B cell (primary cell): ENCODE data around the gene PROCR. TPM values are rescaled to one million over a fixed set of nuclear protein-coding genes. Genes with fewer than 3 reads are reported as not detected.
"Not testable (repeated sequence)": the region's sequence is repeated elsewhere in the genome, so short reads cannot be mapped to it uniquely, and the experiment has no call there.

Experiments used
- ATAC-seq: fragments of 200-7000 bp; cut with Tn5 transposase; one replicate; pipeline ENCODE4 v1.10.0; 2021; ENCODE audit warnings: low read depth, mild to moderate bottlenecking, moderate number of reproducible peaks, moderate library complexity
- CTCF ChIA-PET: fragments of 350-600 bp; sonication (Branson Sonifier 250); formaldehyde crosslinking; loops from one replicate; lab custom pipeline; 2021; ENCODE audit warnings: antibody characterized with exemption, inconsistent platforms; lab: Charles Lee
- POLR2A ChIA-PET: fragments of 350-600 bp; sonication (Branson Sonifier 250); formaldehyde crosslinking; loops from one replicate; lab custom pipeline; 2021; ENCODE audit warnings: antibody characterized with exemption; lab: Charles Lee
- DNase-seq: peaks from one replicate; pipeline ENCODE4 v3.0.0; 2013
- H2AFZ ChIP-seq: 2 replicates; pipeline ENCODE4 v1.6.1; 2012; ENCODE audit warnings: mild to moderate bottlenecking, low read depth, low read length; ENCODE audit not compliant: insufficient read depth, poor library complexity, severe bottlenecking
- H3K27ac ChIP-seq, 2 donors: 1 replicate in 1 of 2; 2 replicates in 1 of 2; pipeline ENCODE4 v1.5.1; 2012 to 2013; ENCODE audit warnings: low read length in 2 of 2, mild to moderate bottlenecking in 2 of 2, moderate library complexity in 1 of 2
- H3K27me3 ChIP-seq, 4 experiments: fragments of 200-600 bp in 1 of 4; sonication (generic) in 1 of 4; replicated peaks in 1 of 4; 1 replicate in 2 of 4; 2 replicates in 2 of 4; pipeline versions ENCODE4 v1.6.1 to v1.7.0; 2013 to 2016; ENCODE audit warnings: low read length in 3 of 4, mild to moderate bottlenecking in 2 of 4, mixed read lengths in 1 of 4, moderate library complexity in 1 of 4; ENCODE audit not compliant: insufficient read depth in 4 of 4, control insufficient read depth in 3 of 4; ENCODE audit errors: control extremely low read depth in 1 of 4
- H3K36me3 ChIP-seq, 2 experiments: replicated peaks in 1 of 2; 1 replicate in 1 of 2; 2 replicates in 1 of 2; pipeline versions ENCODE4 v1.6.1 to v1.7.1; 2013; ENCODE audit warnings: low read length in 1 of 2; ENCODE audit not compliant: insufficient read depth in 2 of 2, control insufficient read depth in 1 of 2; ENCODE audit errors: control extremely low read depth in 1 of 2, extremely low read depth in 1 of 2
- H3K4me1 ChIP-seq, 2 donors: fragments of 200-600 bp in 1 of 2; sonication (generic) in 1 of 2; 1 replicate in 1 of 2; 2 replicates in 1 of 2; pipeline versions ENCODE4 v1.5.1 to v1.6.1; 2013 to 2017; ENCODE audit warnings: low read length in 2 of 2; ENCODE audit not compliant: control insufficient read depth in 2 of 2, insufficient read depth in 2 of 2
- H3K4me2 ChIP-seq: replicated peaks from 2 replicates; pipeline ENCODE3; 2012; ENCODE audit warnings: mild to moderate bottlenecking, low read depth, low read length; ENCODE audit not compliant: poor library complexity, severe bottlenecking
- H3K4me3 ChIP-seq, 5 experiments: fragments of 200-600 bp in 1 of 5; sonication (generic) in 1 of 5; 1 replicate in 3 of 5; 2 replicates in 2 of 5; pipeline versions ENCODE4 v1.5.1 to v1.7.0; 2011 to 2016; ENCODE audit warnings: low read length in 4 of 5, mild to moderate bottlenecking in 4 of 5, low read depth in 2 of 5, control low read depth in 1 of 5, moderate library complexity in 1 of 5; ENCODE audit not compliant: insufficient read depth in 1 of 5; ENCODE audit errors: control extremely low read depth in 1 of 5, extremely low read depth in 1 of 5
- H3K79me2 ChIP-seq: fragments of 200-600 bp; sonication (generic); one replicate; pipeline ENCODE4 v1.6.0; 2016; ENCODE audit warnings: low read length; ENCODE audit not compliant: control insufficient read depth, insufficient read depth
- H3K9ac ChIP-seq: fragments of 200-600 bp; sonication (generic); 2 replicates; pipeline ENCODE4 v1.6.1; 2017; ENCODE audit warnings: mild to moderate bottlenecking, low read length, moderate library complexity
- H3K9me3 ChIP-seq, 3 donors: one replicate each; pipeline versions ENCODE4 v1.6.1 to v1.7.1; 2013; ENCODE audit warnings: low read length in 2 of 3; ENCODE audit not compliant: control insufficient read depth in 2 of 3, insufficient read depth in 1 of 3; ENCODE audit errors: control extremely low read depth in 1 of 3
- H4K20me1 ChIP-seq: 2 replicates; pipeline ENCODE4 v1.6.0; 2012; ENCODE audit warnings: mild to moderate bottlenecking, low read length; ENCODE audit not compliant: insufficient read depth, control insufficient read depth, poor library complexity, severe bottlenecking
- H3K27ac Mint-ChIP-seq: one replicate; pipeline ENCODE4 v1.8.0; 2021; ENCODE audit warnings: mixed read lengths
- H3K27me3 Mint-ChIP-seq: one replicate; pipeline ENCODE4 v1.8.0; 2021; ENCODE audit warnings: mixed read lengths
- H3K4me1 Mint-ChIP-seq: one replicate; pipeline ENCODE4 v1.8.0; 2021; ENCODE audit warnings: mixed read lengths
- H3K4me3 Mint-ChIP-seq: one replicate; pipeline ENCODE4 v1.8.0; 2021; ENCODE audit warnings: mixed read lengths
- H3K9me3 Mint-ChIP-seq: one replicate; pipeline ENCODE4 v1.8.0; 2022; ENCODE audit warnings: mixed read lengths; ENCODE audit not compliant: insufficient read depth
- CTCF ChIP-seq: fragments of 200-600 bp; IDR thresholded peaks from one replicate; pipeline ENCODE4 v1.8.0; 2022; ENCODE audit warnings: antibody characterized with exemption, mild to moderate bottlenecking
- EZH2 ChIP-seq: IDR thresholded peaks from 2 replicates; pipeline ENCODE4 v1.6.1; 2012; ENCODE audit warnings: borderline replicate concordance, low read depth, mild to moderate bottlenecking, moderate library complexity, low read length; ENCODE audit not compliant: insufficient read depth, poor library complexity, severe bottlenecking
- WGBS: methylation state at CpG from one replicate; pipeline ENCODE4 v1.1.5; 2013; ENCODE audit warnings: missing lambda C conversion rate; ENCODE audit not compliant: insufficient coverage; 5-methylcytosine and 5-hydroxymethylcytosine counted together
- intact Hi-C: fragments of 100-400 bp; cut with micrococcal nuclease; formaldehyde crosslinking; loops from one replicate; pipeline ENCODE4 v1.10.0; 2022
- polyA plus RNA-seq: library from polyadenylated mRNA; depleted of rRNA; stranded (reverse); fragments of >200 nt; gene quantifications from 2 replicates; pipeline ENCODE4 v1.2.3, GENCODE V29; 2012
- total RNA-seq, 2 donors: library from RNA; stranded (reverse); fragments of 120-200 nt in 1 of 2; gene quantifications; 1 replicate in 1 of 2; 2 replicates in 1 of 2; pipeline versions ENCODE4 v1.2.3 to v1.2.4, GENCODE V29; 2013 to 2022

The PROCR gene
- total and polyA plus RNA-seq, 2 donors (not counting 1 experiment from before 2014, with no cell fraction given): 0.30 to 0.57 TPM

- H3K9ac ChIP-seq: no peak overlapping the region
- ATAC-seq (no peak), DNase-seq (no peak)
- H3K27ac ChIP-seq: no peak overlapping the region
- no peaks in the 10 kb centered on the region for H3K79me2 ChIP-seq
- H2AFZ ChIP-seq: no peak overlapping the region
- H3K9me3 Mint-ChIP-seq: peaks cover 2% of the 10 kb centered on the region
- no peak overlapping the region for H3K4me3 ChIP-seq
- no peaks in the 10 kb centered on the region for H4K20me1 ChIP-seq
- H3K4me1 ChIP-seq: no peaks in the 10 kb centered on the region
- no peak overlapping the region for H3K4me3 Mint-ChIP-seq
- no peak overlapping the region for H3K27ac Mint-ChIP-seq
- no peaks in the 10 kb centered on the region for H3K27me3 Mint-ChIP-seq
- 35% methylated on average over 4 of the region's 5 CpGs for WGBS
- no peak overlapping the region for H3K4me2 ChIP-seq
- intact Hi-C loops: no loop called here
- no peaks in the 10 kb centered on the region for H3K9me3 ChIP-seq
- H3K27me3 ChIP-seq: no peaks in the 10 kb centered on the region
- CTCF ChIA-PET: interaction anchor here (0.7 kb wide), 1 partner anchor 41 kb away, joined by 3 read pairs; no protein-coding TSS in a partner anchor
- TF ChIP-seq EZH2 (no peak), CTCF (no peak)
- H3K36me3 ChIP-seq: no peaks in the 10 kb centered on the region
- POLR2A ChIA-PET: no interaction called here
- peaks cover 3% of the 10 kb centered on the region for H3K4me1 Mint-ChIP-seq
Measured at GRCh38 chr20:35166242-35166830, 5.5 kb upstream of the PROCR start.

- H3K9me3 Mint-ChIP-seq: peaks cover 2% of the 10 kb centered on the region
- no peaks in the 10 kb centered on the region for H4K20me1 ChIP-seq
- peaks cover 13% of the 10 kb centered on the region for H3K4me1 Mint-ChIP-seq
- no peaks in the 10 kb centered on the region for H3K36me3 ChIP-seq
- H3K27ac ChIP-seq: no peak overlapping the region
- H2AFZ ChIP-seq: no peak overlapping the region
- no peaks in the 10 kb centered on the region for H3K79me2 ChIP-seq
- ATAC-seq (no peak), DNase-seq (no peak)
- H3K9me3 ChIP-seq: no peaks in the 10 kb centered on the region
- peaks cover 9% of the 10 kb centered on the region in 2 donors for H3K4me1 ChIP-seq
- TF ChIP-seq EZH2 (no peak), CTCF (no peak)
- no peak overlapping the region for H3K27ac Mint-ChIP-seq
- H3K4me3 ChIP-seq: no peak overlapping the region
- H3K9ac ChIP-seq: no peak overlapping the region
- ChIA-PET POLR2A (no interaction called here), CTCF (interaction anchor here (0.9 kb wide), 1 partner anchor 72 kb away, joined by 5 read pairs; no protein-coding TSS in a partner anchor)
- no CpG with 5 or more reads among the region's 1 CpG for WGBS
- H3K4me3 Mint-ChIP-seq: no peak overlapping the region
- H3K4me2 ChIP-seq: no peak overlapping the region
- no peaks in the 10 kb centered on the region for H3K27me3 Mint-ChIP-seq
- no peaks in the 10 kb centered on the region for H3K27me3 ChIP-seq
- intact Hi-C loops: no loop called here
Measured at GRCh38 chr20:35167787-35168186, 4.1 kb upstream of the PROCR start.

- H3K27me3 Mint-ChIP-seq, POLR2A ChIA-PET, intact Hi-C loops, H3K36me3 ChIP-seq, H3K4me1 ChIP-seq, DNase-seq, H3K79me2 ChIP-seq, H3K27ac Mint-ChIP-seq, H3K9me3 ChIP-seq, H3K4me3 Mint-ChIP-seq, H4K20me1 ChIP-seq, H3K4me3 ChIP-seq, H3K27ac ChIP-seq, CTCF ChIA-PET, H3K27me3 ChIP-seq, H3K9ac ChIP-seq, H3K9me3 Mint-ChIP-seq, H2AFZ ChIP-seq, H3K4me2 ChIP-seq, ATAC-seq: not testable (repeated sequence)
- peaks cover 13% of the 10 kb centered on the region for H3K4me1 Mint-ChIP-seq
- no CpG with 5 or more reads among the region's 4 CpGs for WGBS
Measured at GRCh38 chr20:35168701-35169409, 3.0 kb upstream of the PROCR start.
